HS-5 (cell line): ENCODE measurements around the gene INTS6L.
"Not testable (repeated sequence)": the region's sequence is repeated elsewhere in the genome, so short reads cannot be mapped to it uniquely, and the experiment has no call there.

ENCODE experiments used
- DNase-seq: peaks from one replicate; pipeline ENCODE4 v3.0.0-alpha.2; 2012; ENCODE audit warnings: low read depth

Gene INTS6L

DNA sequence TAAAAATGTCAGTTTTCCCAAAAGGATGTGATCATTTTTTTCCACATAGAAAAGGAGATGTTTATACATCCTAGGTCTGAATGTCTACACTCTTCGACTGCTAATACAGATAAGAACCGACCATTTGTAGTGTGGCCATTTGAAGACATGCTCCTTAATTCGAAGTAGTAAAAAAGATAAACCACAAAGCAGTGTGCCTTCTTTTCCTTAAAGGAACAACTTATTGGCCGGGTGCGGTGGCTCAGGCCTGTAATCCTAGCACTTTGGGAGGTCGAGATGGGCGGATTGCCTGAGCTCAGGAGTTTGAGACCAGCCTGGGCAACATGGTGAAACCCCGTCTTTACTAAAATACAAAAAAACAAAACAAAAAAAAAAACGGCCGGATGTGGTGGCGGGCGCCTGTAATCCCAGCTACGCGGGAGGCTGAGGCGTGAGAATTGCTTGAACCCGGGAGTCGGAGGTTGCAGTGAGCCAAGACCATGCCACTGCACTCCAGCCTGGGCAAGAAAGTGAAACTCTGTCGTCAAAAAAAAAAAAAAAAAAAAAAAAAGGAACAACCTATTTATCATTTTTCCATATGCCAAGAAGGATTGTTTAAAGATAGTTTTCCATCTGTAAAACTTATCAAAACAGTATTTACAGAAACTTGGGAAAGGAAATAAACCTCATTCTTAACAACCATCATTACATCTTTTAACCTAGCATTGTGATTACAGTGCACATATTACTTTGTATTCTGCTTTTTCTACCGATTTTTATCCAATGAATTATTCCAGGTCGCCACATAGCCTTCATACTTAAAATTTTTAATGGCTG lies 2.6 kb downstream of the INTS6L start:
- no peak for DNase-seq

DNA sequence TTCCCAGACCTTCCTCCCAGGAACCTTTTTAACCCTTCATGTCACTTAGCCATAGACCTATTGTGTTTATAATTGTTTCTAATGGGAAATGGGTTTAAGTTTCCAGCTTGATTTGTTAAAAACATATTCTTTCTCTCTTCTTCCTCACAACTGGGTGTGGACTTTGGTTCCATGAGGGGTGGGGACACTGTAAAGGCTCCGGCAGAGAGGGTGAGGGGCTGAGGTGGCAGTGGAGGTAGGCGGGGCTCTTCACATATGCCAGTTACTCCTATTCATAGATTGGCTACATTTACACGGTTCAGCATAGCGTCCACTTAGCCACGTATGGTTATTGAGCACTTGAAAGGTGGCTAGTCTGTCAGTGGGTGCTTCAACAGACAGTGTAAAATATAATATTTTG lies 7.8 kb downstream of the INTS6L start:
- no peak for DNase-seq

DNA sequence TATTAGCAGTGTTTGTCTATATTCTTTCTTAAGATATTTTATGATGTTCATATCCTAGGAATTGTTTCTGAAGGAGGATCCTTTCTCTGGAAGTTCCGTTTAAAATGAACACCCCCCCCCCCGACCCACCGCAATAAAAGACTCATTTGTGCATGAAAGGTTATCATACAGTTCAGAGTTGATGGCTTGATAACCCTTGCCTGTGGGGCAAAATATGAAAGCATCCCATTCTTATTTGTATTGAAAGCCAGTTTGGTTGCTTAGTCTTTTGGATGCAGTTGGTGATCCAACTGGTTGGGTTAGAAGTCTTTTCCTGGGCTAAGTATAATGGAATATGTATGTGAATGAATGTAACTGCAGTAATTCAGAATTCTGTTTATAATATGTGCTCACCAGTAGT lies 8.3 kb downstream of the INTS6L start:
- DNase-seq = no peak

DNA sequence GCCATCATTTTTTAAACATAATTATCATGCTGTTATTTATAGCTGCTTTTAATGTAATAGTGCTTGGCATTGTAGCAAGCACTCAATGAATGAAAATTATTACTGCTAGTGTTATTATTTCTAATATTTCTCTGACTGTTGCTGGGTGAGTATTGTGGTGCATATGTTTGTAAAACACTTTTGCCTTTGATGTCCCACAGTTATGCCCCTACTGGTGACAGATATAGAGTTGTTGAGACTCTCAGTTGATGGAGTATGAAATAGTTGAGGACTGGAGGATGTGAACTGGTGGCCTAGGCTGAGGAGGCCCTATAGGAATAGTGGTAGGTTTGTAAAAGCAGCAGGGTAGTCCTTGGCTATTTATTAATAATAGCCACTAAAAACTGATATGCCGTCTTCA lies 9.6 kb downstream of the INTS6L start:
- no peak for DNase-seq

DNA sequence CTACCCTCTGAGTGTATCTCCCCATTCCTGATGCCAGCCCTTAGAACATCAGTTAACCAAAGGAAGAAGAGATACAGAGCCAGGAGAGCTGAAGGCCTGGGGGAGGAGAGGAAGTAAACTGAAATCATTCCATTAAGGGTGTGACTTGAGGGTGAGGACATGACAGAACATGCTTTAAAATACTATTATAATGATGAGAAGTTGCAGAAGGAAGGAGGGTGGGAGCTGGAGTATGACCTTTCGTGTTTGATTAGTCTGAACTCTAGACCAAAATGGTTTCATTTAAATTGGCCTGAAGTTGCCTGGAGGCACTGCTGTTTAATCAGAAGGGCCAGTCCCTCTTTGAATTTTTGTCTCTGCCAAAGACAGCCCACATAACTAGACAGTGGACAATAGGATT lies 11.4 kb downstream of the INTS6L start:
- no peak for DNase-seq

DNA sequence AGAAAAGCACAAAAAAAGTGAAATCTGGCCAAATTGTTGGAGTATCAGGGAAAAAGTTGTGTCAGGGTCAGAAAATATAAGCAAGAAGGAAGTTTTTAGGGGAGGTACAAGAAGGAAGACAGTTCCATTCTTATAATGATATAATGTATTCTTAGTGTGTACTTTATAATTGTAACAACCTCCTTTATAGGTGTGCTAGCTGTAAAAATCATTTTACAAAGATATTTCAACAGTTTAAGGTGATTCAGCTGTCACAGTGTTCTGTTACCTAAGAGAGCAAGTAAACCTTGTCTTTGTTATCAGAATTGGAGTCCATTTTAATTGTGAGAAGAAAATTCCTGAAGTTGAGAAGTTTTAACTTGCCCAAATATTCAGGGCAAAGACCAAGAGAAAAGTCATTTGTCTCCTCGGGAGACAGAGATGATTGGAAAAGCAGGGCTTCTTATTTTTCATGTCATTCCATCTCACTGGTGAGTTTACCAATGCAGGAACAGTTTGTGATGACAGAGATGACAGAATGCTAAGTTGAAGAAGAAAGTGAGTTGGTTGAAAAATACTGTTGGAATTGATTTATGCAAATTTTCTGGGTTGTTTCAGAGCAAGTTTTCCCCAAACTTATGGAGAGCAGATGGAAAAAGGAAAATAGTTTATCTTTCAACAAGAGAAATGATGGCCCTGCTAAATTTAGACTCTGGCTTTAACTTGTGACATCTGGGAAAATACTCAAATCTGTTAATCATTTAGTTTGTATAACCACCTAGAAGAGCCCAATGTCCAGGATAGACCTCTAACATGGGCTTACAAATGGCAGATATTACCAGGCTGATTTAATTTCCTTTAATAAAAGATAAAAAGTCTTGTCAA lies 14.8 kb downstream of the INTS6L start:
- DNase-seq = no peak

DNA sequence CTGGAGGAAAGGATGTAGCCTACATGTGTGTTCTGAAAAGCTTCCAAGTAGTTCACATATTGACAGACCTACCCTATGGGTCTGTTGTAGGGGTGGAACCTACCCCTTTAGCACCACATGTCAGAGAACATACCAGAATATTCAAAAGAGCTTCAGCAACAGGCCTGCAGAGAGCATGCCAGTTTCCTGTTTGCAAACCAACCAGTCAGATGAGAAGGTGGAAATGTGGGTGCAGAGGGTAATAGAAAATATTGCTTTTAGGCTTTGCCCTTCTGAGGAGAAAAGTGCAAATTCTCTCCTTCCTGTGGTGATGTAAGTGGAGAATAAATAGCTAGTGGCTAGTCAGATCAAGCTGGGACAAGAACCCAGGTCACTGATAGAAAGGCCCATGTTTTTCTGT lies 16.4 kb downstream of the INTS6L start:
- no peak for DNase-seq

DNA sequence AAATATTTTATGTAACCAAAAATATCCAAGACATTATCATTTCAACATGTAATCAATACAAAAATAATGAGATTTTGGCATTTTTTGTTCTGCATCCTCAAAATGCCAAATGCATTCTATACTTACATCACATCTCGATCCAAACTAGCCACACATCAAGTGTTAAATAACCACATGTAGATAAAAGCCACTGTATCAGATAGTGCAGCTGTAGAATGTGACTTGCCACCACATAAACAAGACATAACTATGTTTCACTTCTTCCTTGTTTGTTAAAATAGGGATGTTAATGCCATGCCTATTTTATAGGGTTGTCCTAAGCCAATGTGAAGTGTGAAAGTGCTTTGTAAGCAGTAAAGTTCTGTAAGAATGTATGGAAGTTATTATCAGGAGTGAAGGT lies 20.9 kb downstream of the INTS6L start:
- no peak for DNase-seq

DNA sequence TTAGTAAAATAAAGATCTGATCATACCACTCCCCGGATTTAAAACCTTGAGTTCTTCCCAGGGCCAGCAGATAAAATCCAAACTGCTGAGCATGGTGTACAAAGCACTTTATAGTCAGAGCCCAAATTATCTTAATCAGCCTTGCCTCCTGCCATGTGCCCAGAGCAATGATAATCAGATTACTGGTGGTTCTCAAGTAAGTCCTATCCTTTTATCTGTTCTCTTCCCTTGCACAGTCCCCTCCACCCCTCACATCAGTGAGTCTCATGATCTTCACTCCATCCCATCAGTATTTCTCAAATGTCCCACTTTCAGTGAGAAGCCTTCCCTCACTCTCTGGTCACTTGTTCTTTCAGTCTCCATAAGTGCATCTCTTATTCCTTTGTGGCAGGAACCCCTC lies 22.7 kb downstream of the INTS6L start:
- no peak for DNase-seq

DNA sequence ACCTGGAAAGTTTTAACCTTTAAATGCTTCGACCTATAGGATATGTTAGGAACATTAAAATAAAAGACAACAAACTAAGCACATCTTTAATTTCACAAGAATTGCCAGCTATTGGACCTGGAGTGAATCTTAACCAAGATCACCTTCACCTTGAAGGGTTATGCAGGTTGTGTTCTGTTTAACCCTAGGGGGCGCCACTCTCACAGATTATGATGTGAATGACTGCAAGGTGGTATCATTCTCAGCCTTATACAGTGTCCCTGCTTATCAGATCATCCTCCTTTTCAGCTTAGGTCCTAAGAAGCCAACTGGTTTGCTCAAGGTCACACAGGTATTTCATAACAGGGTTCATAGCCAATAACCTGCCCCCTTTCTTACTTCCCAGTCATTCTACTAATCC lies 23.5 kb downstream of the INTS6L start:
- DNase-seq = no peak

DNA sequence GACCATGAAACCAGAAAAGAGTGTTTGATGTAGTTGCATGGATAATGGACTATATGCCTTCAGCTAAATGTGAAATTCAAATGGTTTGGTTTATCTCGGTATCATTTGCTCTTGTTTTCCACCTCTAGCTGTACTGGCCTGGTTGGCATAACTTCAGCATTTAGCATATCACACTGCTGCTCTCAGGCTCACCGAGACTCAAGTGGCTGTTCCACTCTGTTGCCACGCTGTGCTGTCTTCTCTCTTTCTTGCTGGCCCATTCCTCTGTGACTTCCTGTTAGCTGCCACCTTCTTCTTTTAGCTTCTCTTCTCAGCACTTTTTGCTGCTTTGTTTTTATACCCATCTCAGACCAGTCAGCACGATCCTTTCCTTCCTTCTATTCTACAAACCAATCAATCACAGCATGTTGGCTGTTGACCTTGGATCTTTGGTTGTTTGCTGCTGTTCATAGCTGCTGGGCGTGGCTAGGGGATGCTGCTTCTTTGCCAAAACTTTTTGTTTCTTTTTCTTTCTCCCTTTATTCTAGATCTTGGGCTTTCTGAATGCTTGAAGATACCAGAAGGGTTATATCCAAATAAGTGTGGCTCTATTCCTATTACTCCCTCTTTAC lies 24.0 kb downstream of the INTS6L start:
- DNase-seq = no peak

DNA sequence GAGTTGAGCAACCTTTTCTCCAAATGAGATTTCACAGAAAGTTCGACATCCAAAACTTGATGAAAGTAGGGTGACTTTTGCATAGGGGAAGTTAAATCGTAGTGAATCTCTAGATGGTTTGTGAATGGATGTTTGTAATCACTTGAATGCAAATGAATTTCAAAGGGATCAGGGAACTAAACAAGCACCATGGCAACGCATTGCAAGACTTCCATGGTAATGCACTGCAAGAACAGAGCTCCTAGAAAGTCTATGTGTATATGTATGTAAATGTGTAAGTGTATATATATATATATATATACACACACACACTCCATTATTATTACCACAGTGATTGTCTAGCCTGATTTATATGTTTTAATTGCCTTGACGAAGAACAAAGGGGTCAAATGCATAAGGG lies 27.3 kb downstream of the INTS6L start:
- no peak for DNase-seq

DNA sequence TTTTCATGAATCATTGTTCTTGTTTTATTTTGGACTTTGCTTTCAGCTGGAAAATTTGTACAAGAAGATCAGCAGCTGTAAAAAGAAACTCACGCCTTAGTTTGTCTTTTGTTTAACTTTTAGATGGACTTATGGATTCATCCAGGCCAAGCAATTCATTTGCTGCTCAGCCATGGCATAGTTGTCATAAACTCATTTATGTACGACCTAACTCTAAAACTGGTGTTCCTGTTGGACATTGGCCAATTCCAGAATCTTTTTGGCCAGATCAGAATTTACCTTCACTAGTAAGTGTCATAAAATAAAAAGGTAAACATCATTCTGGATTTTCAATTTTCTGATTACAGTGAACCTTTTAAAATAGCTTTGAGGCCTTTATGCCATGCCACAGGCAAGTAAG lies 29.1 kb downstream of the INTS6L start:
- no peak for DNase-seq

DNA sequence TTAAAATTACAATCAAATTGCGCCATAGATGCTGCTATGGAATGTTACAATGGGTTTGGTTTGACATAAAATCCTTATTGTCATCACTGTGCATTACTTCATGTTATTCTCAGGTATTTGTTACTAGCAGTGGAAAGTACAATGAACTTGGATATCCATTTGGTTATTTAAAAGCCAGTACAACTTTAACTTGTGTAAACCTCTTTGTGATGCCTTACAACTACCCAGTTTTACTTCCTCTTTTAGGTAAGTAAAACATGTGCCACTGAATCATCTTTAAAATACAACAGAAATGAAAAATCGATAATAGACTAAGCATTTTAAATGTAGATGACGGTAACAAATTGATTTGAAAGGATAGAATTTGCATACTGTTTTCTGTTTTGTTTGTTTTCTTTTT lies 35.6 kb downstream of the INTS6L start:
- no peak for DNase-seq

DNA sequence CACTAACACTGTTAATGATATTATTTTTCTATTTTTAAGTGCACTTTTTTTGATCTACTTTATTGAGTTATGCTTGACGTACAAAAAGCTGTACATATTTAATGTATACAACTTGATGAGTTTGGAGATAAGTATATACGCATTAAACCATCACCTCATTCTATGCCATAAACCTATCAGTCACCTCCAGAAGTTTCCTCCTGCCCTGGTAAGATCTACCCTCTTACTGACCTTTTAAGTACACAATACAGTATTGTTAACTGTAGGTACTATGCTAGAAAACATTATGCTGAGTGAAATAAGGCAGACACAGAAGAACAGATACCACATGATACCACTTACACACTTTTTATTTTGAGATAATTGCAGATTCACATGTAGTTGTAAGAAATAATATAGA lies 36.9 kb downstream of the INTS6L start:
- DNase-seq = no peak

DNA sequence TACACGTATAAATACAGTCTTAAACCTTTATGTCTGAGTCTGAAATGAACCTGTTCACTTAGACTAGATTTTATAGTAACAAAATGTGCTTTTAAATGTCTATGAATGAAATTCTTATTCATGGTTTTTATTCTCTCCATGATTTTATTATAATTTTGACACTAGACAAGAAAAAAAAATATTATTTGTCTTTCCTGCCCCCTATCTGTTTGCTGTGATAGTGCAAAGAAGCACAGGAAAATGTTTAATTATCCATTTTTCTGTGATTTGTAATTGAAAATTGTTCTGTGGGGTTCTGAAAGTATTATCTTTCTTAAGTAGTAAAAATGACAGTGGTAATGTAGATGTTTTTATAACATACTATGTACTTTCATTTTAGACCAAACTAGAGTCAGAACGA lies 52.0 kb downstream of the INTS6L start:
- no peak for DNase-seq

DNA sequence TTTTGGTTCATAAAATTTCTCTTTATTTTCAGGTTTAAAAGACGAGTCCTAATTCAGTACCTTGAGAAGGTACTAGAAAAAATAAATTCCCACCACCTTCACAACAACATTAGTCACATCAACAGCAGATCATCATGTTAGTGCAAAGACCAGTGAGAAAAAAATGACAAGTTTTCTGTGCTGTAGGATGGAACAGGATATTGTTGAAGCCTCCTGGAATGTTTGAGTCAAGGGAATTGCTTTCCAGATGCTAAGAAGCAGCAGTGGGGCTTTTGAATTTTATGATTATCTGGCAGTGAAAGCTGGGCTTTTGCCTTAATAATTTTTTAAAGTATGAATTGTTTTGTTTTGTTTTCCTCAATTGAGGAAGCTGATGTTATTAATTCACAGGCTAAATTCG lies 61.0 kb downstream of the INTS6L start:
- DNase-seq = no peak

DNA sequence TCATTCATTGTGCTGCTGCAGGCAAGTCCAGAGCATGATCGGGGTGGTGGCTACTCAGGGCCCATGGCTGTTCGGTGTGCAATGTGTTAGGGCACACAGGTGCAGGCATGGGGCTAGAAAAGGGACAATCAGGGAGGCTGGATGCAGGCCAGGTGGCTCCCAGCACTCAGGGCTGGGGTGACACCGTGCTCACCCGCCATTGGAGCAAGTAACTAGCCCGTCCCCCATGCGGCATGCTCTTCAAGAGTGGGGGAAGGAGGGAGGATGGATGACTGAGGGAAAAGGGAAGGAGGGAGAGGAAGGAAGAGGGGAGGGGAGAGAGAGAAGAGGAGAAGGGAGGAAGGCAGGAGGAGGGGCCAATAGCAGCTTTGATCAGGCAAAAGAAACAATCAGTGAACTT lies 64.7 kb downstream of the INTS6L start:
- DNase-seq = no peak

DNA sequence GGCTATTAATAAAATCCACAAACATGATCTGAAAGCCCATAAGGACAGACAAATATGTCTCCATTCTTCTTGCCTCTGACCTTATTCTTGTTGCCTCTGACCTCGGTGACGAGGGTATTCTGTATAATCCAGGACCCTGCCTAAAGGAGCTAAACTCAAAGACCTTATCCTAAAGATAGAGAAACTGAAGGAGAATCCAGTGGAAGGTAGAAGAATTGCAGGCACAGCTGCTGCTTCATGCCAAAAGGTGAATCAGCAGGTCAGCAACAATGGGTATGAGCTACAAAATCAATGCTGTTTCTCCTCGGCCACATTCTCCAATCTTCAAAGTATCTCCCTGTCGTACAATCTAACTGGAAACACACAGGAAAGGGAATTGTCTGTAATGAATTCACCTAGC lies 71.4 kb downstream of the INTS6L start:
- DNase-seq = no peak

DNA sequence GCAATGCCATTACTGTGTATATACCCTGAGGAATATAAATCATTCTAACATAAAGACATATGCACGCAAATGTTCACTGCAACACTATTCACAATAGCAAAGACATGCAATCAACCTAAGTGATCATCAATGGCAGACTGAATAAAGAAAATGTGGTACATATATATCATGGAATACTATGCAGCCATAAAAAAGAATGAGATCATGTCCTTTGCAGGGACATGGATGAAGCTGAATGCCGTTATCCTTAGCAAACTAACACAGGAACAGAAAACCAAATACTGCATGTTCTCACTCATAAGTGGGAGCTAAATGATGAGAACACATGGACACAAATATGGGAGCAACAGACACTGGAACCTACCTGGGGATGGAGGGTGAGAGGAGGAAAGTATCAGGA lies 73.6 kb downstream of the INTS6L start:
- not testable (repeated sequence) for DNase-seq

DNA sequence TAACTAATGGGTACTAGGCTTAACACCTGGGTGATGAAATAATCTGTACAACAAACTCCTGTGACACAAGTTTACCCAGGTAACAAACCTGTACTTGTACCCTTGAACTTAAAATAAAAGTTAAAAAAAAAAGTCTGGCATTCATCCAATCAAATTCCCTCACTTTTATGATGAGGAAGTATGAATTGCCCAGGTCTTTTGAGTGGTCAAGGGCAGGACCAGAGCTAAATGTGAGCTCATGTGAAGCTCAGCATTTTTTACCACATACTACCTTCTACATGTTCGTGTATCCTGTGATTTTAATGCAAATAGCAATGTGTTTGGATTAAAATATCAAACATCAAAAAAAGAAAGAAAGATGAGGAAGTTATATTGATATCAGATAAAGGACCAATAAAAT lies 74.0 kb downstream of the INTS6L start:
- not testable (repeated sequence) for DNase-seq

DNA sequence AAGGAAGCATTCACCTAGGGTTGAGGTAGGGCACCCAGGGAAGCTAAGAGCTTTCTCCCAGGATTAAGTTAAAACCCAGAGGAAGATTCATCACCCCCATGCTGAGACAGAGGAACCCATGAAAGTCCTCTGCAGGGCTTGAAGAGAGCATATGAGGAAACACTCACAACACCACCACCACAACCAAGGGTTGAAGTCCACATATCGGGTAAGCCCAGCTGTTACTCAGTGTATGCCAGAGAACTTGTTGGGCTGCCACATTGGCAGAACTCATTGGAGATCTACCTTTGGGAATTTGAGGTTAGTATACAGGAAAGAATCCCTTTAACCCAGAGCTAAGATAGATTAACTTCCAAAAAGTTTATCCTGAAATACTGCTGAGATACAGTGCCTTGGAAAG lies 75.1 kb downstream of the INTS6L start:
- no peak for DNase-seq

DNA sequence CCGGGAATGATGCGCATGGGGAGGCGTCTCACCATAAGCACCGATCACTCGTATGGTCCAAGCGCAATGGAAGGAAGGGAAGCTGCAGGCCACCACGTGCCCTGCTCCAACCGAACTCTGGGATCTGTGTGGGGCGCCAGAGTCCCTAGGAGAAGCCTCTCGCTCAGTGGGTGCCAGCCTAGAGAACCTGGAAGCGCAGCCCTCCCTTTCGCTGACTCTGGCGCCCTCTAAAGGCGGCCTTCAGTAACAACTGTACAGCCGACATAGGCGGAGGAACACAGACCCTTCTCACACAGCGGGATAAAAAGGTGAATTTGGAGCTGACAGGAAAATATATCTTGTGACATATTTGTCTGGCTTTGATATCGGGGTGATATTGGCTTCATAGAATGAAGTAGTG lies 76.0 kb downstream of the INTS6L start:
- DNase-seq = no peak
